ENCODE measurements around the gene HIVEP1. TPM values are rescaled to one million over a fixed set of nuclear protein-coding genes. Genes with fewer than 3 reads are reported as not detected.

Gene HIVEP1
- total and polyA plus RNA-seq, 3 experiments from 2014 or later: 2.8 to 37.1 (median 33.5) TPM

DNA sequence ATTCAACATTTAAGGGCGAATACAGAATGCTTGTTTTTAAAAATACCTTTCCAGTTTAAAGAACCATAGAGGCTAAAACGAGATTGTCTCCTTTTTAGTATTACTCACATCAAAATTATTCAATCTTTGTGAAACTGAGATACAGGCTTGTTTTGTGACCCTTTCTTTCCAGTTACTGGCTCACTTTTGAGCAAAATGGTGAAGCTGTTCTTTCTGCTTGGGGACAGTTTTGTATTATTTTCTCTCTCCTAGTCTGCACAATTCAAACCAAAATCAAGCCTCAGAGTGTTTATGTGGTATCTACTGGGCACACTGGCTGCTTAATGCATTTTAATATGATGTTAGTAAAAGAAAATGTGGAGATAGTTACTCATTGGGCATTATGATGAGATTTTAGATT is 36.5 kb downstream of the HIVEP1 start:
- Histone ChIP-seq H3K27me3 (ENCODE audit: insufficient read depth, low read length, poor library complexity, severe bottlenecking) (no peaks in the 10 kb centered on the region), H3K9me3 (ENCODE audit: low read length) (no peaks in the 10 kb centered on the region), H3K4me1 (ENCODE audit: insufficient read depth, low read length) (peaks cover 27% of the 10 kb centered on the region), H3K27ac (ENCODE audit: low read depth, low read length) (no peak overlapping the region), H3K4me3 (ENCODE audit: low read length) (no peak overlapping the region), H3K36me3 (ENCODE audit: insufficient read depth, low read length) (no peaks in the 10 kb centered on the region)
- no peaks in the 10 kb centered on the region for H3K9me3 Mint-ChIP-seq
- H3K27me3 Mint-ChIP-seq: no peaks in the 10 kb centered on the region
- DNase-seq: no peak
- POLR2A ChIA-PET: no interaction called here
- peaks cover 0 to 5% (median 0%) of the 10 kb centered on the region in 3 donors for H3K36me3 Mint-ChIP-seq
- H3K4me1 Mint-ChIP-seq: peaks cover 38 to 75% (median 75%) of the 10 kb centered on the region in 3 donors
- H3K4me3 Mint-ChIP-seq: no peak overlapping the region
- CTCF ChIA-PET: no interaction called here
- H3K27ac Mint-ChIP-seq: peak overlapping the region in 6 of 8 donors; percentile 3 to 62 (median 16)

GRCh38 chr6:12049165-12049564 is 37.1 kb downstream of the HIVEP1 start:
- Mint-ChIP-seq H3K4me1 (peaks cover 35 to 75% (median 69%) of the 10 kb centered on the region in 3 donors), H3K4me3 (no peak overlapping the region), H3K27me3 (no peaks in the 10 kb centered on the region), H3K27ac (peak overlapping the region in 4 of 8 donors; percentile 0 to 52 (median 37)), H3K36me3 (peaks cover 0 to 5% (median 0%) of the 10 kb centered on the region in 3 donors), H3K9me3 (no peaks in the 10 kb centered on the region)
- peaks cover 27% of the 10 kb centered on the region for H3K4me1 ChIP-seq (ENCODE audit: insufficient read depth, low read length)
- ChIA-PET CTCF (no interaction called here), POLR2A (no interaction called here)
- no peak for DNase-seq
- H3K4me3 ChIP-seq (ENCODE audit: low read length): no peak overlapping the region
- H3K27ac ChIP-seq (ENCODE audit: low read depth, low read length): no peak overlapping the region
- H3K36me3 ChIP-seq (ENCODE audit: insufficient read depth, low read length): no peaks in the 10 kb centered on the region
- no peaks in the 10 kb centered on the region for H3K9me3 ChIP-seq (ENCODE audit: low read length)
- no peaks in the 10 kb centered on the region for H3K27me3 ChIP-seq (ENCODE audit: insufficient read depth, low read length, poor library complexity, severe bottlenecking)

DNA sequence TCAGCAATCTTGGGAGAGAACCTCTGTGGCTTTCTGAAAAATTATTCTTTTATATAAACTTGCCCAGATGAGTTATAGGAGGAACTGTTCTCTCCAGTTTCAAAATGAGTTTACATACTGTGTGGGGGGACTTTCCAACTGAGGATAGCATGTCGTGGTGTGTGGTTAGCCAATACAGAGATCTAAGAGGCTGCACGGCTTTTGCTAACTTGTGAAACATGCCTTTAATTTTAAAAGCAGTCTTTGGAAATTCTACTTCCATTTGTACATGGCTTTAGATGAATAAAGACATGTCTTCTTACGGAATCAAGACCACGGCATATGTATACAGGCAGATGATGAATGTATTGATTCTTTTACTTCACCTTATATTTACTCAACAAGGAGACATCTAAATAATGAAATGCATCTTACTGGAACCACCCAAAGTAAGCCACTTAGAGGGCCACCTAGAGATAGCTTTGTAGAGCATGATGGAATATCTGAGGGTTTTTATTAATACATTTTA is 39.8 kb downstream of the HIVEP1 start:
- Histone ChIP-seq H3K27me3 (ENCODE audit: insufficient read depth, low read length, poor library complexity, severe bottlenecking) (no peaks in the 10 kb centered on the region), H3K9me3 (ENCODE audit: low read length) (no peaks in the 10 kb centered on the region), H3K27ac (ENCODE audit: low read depth, low read length) (no peak overlapping the region), H3K36me3 (ENCODE audit: insufficient read depth, low read length) (no peaks in the 10 kb centered on the region), H3K4me1 (ENCODE audit: insufficient read depth, low read length) (peaks cover 18% of the 10 kb centered on the region), H3K4me3 (ENCODE audit: low read length) (no peak overlapping the region)
- CTCF ChIA-PET: no interaction called here
- H3K4me3 Mint-ChIP-seq: peak overlapping the region; percentile 14 to 74 (median 35)
- H3K27me3 Mint-ChIP-seq: no peaks in the 10 kb centered on the region
- POLR2A ChIA-PET: no interaction called here
- peaks cover 30 to 65% (median 64%) of the 10 kb centered on the region in 3 donors for H3K4me1 Mint-ChIP-seq
- DNase-seq: peak; percentile 21 to 79 (median 60)
- H3K36me3 Mint-ChIP-seq: peaks cover 0 to 5% (median 0%) of the 10 kb centered on the region in 3 donors
- H3K27ac Mint-ChIP-seq: peak overlapping the region; percentile 29 to 91 (median 79)
- H3K9me3 Mint-ChIP-seq: no peaks in the 10 kb centered on the region

- peaks cover 14% of the 10 kb centered on the region for H3K4me1 ChIP-seq (ENCODE audit: insufficient read depth, low read length)
- H3K36me3 ChIP-seq (ENCODE audit: insufficient read depth, low read length): no peaks in the 10 kb centered on the region
- CTCF ChIA-PET: no interaction called here
- no peaks in the 10 kb centered on the region for H3K9me3 ChIP-seq (ENCODE audit: low read length)
- H3K27me3 Mint-ChIP-seq: no peaks in the 10 kb centered on the region
- H3K4me1 Mint-ChIP-seq: peaks cover 17 to 43% (median 37%) of the 10 kb centered on the region in 3 donors
- H3K36me3 Mint-ChIP-seq: peaks cover 0 to 3% (median 2%) of the 10 kb centered on the region in 3 donors
- POLR2A ChIA-PET: no interaction called here
- H3K27ac ChIP-seq (ENCODE audit: low read depth, low read length): no peak overlapping the region
- H3K4me3 Mint-ChIP-seq: peak overlapping the region in 1 of 7 donors; percentile 41
- DNase-seq: no peak
- H3K27me3 ChIP-seq (ENCODE audit: insufficient read depth, low read length, poor library complexity, severe bottlenecking): no peaks in the 10 kb centered on the region
- no peak overlapping the region for H3K4me3 ChIP-seq (ENCODE audit: low read length)
- H3K27ac Mint-ChIP-seq: peak overlapping the region in 4 of 8 donors; percentile 52 to 88 (median 63)
- H3K9me3 Mint-ChIP-seq: no peaks in the 10 kb centered on the region
These were observed 46.3 kb downstream of the HIVEP1 start for GRCh38 chr6:12058172-12058961.

GRCh38 chr6:12060780-12061609 is 48.9 kb downstream of the HIVEP1 start:
- Histone ChIP-seq H3K27me3 (ENCODE audit: insufficient read depth, low read length, poor library complexity, severe bottlenecking) (no peaks in the 10 kb centered on the region), H3K4me3 (ENCODE audit: low read length) (peak overlapping the region; percentile 17), H3K36me3 (ENCODE audit: insufficient read depth, low read length) (no peaks in the 10 kb centered on the region), H3K27ac (ENCODE audit: low read depth, low read length) (no peak overlapping the region), H3K9me3 (ENCODE audit: low read length) (no peaks in the 10 kb centered on the region), H3K4me1 (ENCODE audit: insufficient read depth, low read length) (peaks cover 36% of the 10 kb centered on the region)
- H3K27ac Mint-ChIP-seq: peak overlapping the region in 7 of 8 donors; percentile 67 to 98 (median 76)
- peak; percentile 62 to 92 (median 79) for DNase-seq
- ChIA-PET POLR2A (no interaction called here), CTCF (no interaction called here)
- no peaks in the 10 kb centered on the region for H3K27me3 Mint-ChIP-seq
- peak overlapping the region; percentile 69 to 90 (median 84) for H3K4me3 Mint-ChIP-seq
- no peaks in the 10 kb centered on the region for H3K9me3 Mint-ChIP-seq
- H3K36me3 Mint-ChIP-seq: peaks cover 0 to 5% (median 3%) of the 10 kb centered on the region in 3 donors
- H3K4me1 Mint-ChIP-seq: peaks cover 27 to 62% (median 55%) of the 10 kb centered on the region in 3 donors

DNA sequence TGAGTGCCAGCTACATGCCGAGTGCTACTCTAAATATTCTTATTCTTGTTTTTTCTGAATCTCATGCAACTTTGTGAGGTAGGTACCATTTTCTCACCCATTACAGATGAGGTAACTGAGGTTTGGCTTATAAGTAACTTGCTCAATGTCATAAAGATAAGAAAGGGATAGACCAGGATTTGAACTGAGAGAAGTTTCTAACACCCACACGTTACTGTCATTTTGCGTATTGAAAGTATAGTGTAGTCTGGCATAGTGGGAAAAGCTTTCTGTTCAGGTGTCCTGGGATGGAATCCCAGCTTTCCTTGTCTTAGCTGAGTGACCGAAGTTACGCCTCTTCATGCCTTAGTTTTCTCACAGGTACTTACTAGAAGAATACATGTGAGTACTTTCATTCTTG is 50.5 kb downstream of the HIVEP1 start:
- Mint-ChIP-seq H3K4me3 (no peak overlapping the region), H3K36me3 (peaks cover 0 to 5% (median 3%) of the 10 kb centered on the region in 3 donors), H3K4me1 (peaks cover 29 to 71% (median 58%) of the 10 kb centered on the region in 3 donors), H3K27me3 (no peaks in the 10 kb centered on the region), H3K9me3 (no peaks in the 10 kb centered on the region), H3K27ac (peak overlapping the region in 1 of 8 donors; percentile 33)
- no peak for DNase-seq
- H3K27me3 ChIP-seq (ENCODE audit: insufficient read depth, low read length, poor library complexity, severe bottlenecking): no peaks in the 10 kb centered on the region
- H3K27ac ChIP-seq (ENCODE audit: low read depth, low read length): no peak overlapping the region
- H3K36me3 ChIP-seq (ENCODE audit: insufficient read depth, low read length): no peaks in the 10 kb centered on the region
- POLR2A ChIA-PET: no interaction called here
- H3K9me3 ChIP-seq (ENCODE audit: low read length): no peaks in the 10 kb centered on the region
- peaks cover 38% of the 10 kb centered on the region for H3K4me1 ChIP-seq (ENCODE audit: insufficient read depth, low read length)
- CTCF ChIA-PET: no interaction called here
- no peak overlapping the region for H3K4me3 ChIP-seq (ENCODE audit: low read length)

GRCh38 chr6:12064131-12064530 is 52.0 kb downstream of the HIVEP1 start:
- no peak overlapping the region for H3K4me3 ChIP-seq (ENCODE audit: low read length)
- POLR2A ChIA-PET: no interaction called here
- CTCF ChIA-PET: no interaction called here
- Mint-ChIP-seq H3K27me3 (no peaks in the 10 kb centered on the region), H3K36me3 (peaks cover 0 to 3% (median 3%) of the 10 kb centered on the region in 3 donors), H3K4me3 (no peak overlapping the region), H3K9me3 (no peaks in the 10 kb centered on the region), H3K4me1 (peaks cover 24 to 58% (median 49%) of the 10 kb centered on the region in 3 donors), H3K27ac (peak overlapping the region in 2 of 8 donors; percentile 24 to 78)
- DNase-seq: no peak
- H3K27ac ChIP-seq (ENCODE audit: low read depth, low read length): no peak overlapping the region
- peaks cover 34% of the 10 kb centered on the region for H3K4me1 ChIP-seq (ENCODE audit: insufficient read depth, low read length)
- no peaks in the 10 kb centered on the region for H3K9me3 ChIP-seq (ENCODE audit: low read length)
- H3K36me3 ChIP-seq (ENCODE audit: insufficient read depth, low read length): no peaks in the 10 kb centered on the region
- no peaks in the 10 kb centered on the region for H3K27me3 ChIP-seq (ENCODE audit: insufficient read depth, low read length, poor library complexity, severe bottlenecking)

Measured in CD8-positive, alpha-beta memory T cell (primary cell).